HG03103 (cell line): ENCODE results near the gene CA12.

Experiments used
- ATAC-seq: cut with Tn5 transposase; IDR thresholded peaks from one replicate; pipeline ENCODE4 v1.9.1; 2021; ENCODE audit warnings: low read depth; ENCODE audit not compliant: unreplicated experiment

Gene CA12

GRCh38 chr15:63379492-63380150 lies 2.0 kb downstream of the CA12 start:
- no peak for ATAC-seq

- ATAC-seq = no peak
Measured at GRCh38 chr15:63378946-63379345, 2.7 kb downstream of the CA12 start.

GRCh38 chr15:63374686-63375520 lies 6.7 kb downstream of the CA12 start:
- ATAC-seq = no peak

GRCh38 chr15:63373866-63374548 lies 7.6 kb downstream of the CA12 start:
- ATAC-seq = no peak

- no peak for ATAC-seq
Measured at GRCh38 chr15:63373330-63373729, 8.3 kb downstream of the CA12 start.

- ATAC-seq = no peak
Measured at GRCh38 chr15:63372753-63373152, 8.9 kb downstream of the CA12 start.

GRCh38 chr15:63372018-63372705 lies 9.5 kb downstream of the CA12 start:
- ATAC-seq = no peak

- ATAC-seq = no peak
Measured at GRCh38 chr15:63371297-63371918, 10.2 kb downstream of the CA12 start.

GRCh38 chr15:63370764-63371163 lies 10.9 kb downstream of the CA12 start:
- ATAC-seq = no peak

GRCh38 chr15:63369781-63370180 lies 11.9 kb downstream of the CA12 start:
- no peak for ATAC-seq

GRCh38 chr15:63369296-63369695 lies 12.3 kb downstream of the CA12 start:
- ATAC-seq = no peak

GRCh38 chr15:63368503-63368902 lies 13.1 kb downstream of the CA12 start:
- ATAC-seq = no peak

GRCh38 chr15:63367900-63368299 lies 13.7 kb downstream of the CA12 start:
- no peak for ATAC-seq

GRCh38 chr15:63367390-63367789 lies 14.3 kb downstream of the CA12 start:
- no peak for ATAC-seq

GRCh38 chr15:63366451-63366850 lies 15.2 kb downstream of the CA12 start:
- ATAC-seq = no peak

- ATAC-seq = no peak
Measured at GRCh38 chr15:63365273-63365680, 16.4 kb downstream of the CA12 start.

- ATAC-seq = no peak
Measured at GRCh38 chr15:63364399-63365272, 17.0 kb downstream of the CA12 start.

- ATAC-seq = no peak
Measured at GRCh38 chr15:63363292-63363691, 18.4 kb downstream of the CA12 start.

GRCh38 chr15:63362885-63363284 lies 18.8 kb downstream of the CA12 start:
- ATAC-seq = no peak

- ATAC-seq = no peak
Measured at GRCh38 chr15:63362196-63362595, 19.4 kb downstream of the CA12 start.
